Nephron (organoid): ENCODE measurements around the gene MYO7B.
"Not testable (repeated sequence)": the region's sequence is repeated elsewhere in the genome, so short reads cannot be mapped to it uniquely, and the experiment has no call there.

Experiments
- H3K27ac Mint-ChIP-seq, 3 experiments: 2 replicates each; pipeline ENCODE4 v1.8.0; 2020; ENCODE audit warnings: mixed read lengths in 3 of 3, mild to moderate bottlenecking in 2 of 3, moderate library complexity in 1 of 3
- H3K27me3 Mint-ChIP-seq: 2 replicates; pipeline ENCODE4 v1.8.0; 2021; ENCODE audit warnings: low read depth, mild to moderate bottlenecking, moderate library complexity, mixed read lengths
- H3K36me3 Mint-ChIP-seq: 2 replicates; pipeline ENCODE4 v1.8.0; 2020; ENCODE audit warnings: low read depth, mixed read lengths
- H3K4me1 Mint-ChIP-seq: 2 replicates; pipeline ENCODE4 v1.8.0; 2020; ENCODE audit warnings: mixed read lengths
- H3K4me3 Mint-ChIP-seq, 3 experiments: 2 replicates each; pipeline ENCODE4 v1.8.0; 2020; ENCODE audit warnings: mild to moderate bottlenecking in 3 of 3, mixed read lengths in 3 of 3, moderate library complexity in 2 of 3
- H3K9me3 Mint-ChIP-seq: 2 replicates; pipeline ENCODE4 v1.8.0; 2020; ENCODE audit warnings: mixed read lengths
- TF ChIP-seq, protein P1 (sequence below), 3 experiments: fragments of 200-600 bp; sonication (generic); IDR thresholded peaks; one replicate each; pipeline ENCODE4 v1.5.0; 2021; ENCODE audit warnings: antibody characterized with exemption in 3 of 3; ENCODE audit not compliant: unreplicated experiment in 3 of 3

MYO7B gene

GRCh38 chr2:127515383-127515915 is 20.0 kb upstream of the MYO7B start:
- Mint-ChIP-seq H3K4me3 (no peak overlapping the region), H3K27me3 (no peaks in the 10 kb centered on the region), H3K27ac (peak overlapping the region in 2 of 3 experiments; percentile 40 to 80), H3K4me1 (peaks cover 53% of the 10 kb centered on the region), H3K36me3 (peaks cover 56% of the 10 kb centered on the region), H3K9me3 (no peaks in the 10 kb centered on the region)
- TF ChIP-seq, protein P1, sequence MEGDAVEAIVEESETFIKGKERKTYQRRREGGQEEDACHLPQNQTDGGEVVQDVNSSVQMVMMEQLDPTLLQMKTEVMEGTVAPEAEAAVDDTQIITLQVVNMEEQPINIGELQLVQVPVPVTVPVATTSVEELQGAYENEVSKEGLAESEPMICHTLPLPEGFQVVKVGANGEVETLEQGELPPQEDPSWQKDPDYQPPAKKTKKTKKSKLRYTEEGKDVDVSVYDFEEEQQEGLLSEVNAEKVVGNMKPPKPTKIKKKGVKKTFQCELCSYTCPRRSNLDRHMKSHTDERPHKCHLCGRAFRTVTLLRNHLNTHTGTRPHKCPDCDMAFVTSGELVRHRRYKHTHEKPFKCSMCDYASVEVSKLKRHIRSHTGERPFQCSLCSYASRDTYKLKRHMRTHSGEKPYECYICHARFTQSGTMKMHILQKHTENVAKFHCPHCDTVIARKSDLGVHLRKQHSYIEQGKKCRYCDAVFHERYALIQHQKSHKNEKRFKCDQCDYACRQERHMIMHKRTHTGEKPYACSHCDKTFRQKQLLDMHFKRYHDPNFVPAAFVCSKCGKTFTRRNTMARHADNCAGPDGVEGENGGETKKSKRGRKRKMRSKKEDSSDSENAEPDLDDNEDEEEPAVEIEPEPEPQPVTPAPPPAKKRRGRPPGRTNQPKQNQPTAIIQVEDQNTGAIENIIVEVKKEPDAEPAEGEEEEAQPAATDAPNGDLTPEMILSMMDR (IDR thresholded peaks at IDR 0.05; ENCODE audit: unreplicated experiment in 3 of 3) = no peak

DNA sequence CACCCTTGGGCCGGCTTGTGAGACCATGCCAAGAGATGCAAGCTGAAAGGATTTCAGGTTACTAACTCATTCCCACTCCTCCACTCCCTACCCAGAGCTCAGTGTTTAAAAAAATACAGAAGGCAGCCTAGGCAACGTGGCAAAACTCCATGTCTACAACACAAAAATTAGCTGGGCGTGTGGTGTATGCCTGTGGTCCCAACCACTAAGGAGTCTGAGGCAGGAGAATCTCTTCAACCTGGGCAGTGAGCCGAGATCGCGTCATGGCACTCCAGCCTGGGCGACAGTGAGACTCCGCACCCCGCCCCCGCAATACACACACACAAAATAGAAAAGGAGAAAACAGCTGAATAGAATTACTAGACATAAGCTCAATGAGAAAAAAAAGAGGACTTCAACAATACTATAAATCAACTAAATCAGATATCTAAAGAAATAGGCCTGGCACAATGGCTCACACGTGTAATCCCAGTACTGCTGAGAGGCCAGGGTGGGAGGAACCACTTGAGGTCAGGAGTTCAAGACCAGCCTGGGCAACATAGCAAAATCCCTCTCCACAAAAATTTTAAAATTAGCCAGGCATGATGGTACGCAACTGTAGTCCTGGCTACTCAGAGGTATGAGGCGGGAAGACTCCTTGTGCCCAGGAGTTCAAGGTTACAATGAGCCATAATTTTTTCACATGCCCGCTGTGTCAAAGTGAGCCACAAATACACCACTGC is 19.3 kb upstream of the MYO7B start:
- H3K27ac Mint-ChIP-seq = peak overlapping the region in 2 of 3 experiments; percentile 40 to 80
- H3K4me1 Mint-ChIP-seq = peaks cover 48% of the 10 kb centered on the region
- TF ChIP-seq, protein P1 (IDR thresholded peaks at IDR 0.05; ENCODE audit: unreplicated experiment in 3 of 3) = no peak
- no peaks in the 10 kb centered on the region for H3K27me3 Mint-ChIP-seq
- no peaks in the 10 kb centered on the region for H3K9me3 Mint-ChIP-seq
- peaks cover 54% of the 10 kb centered on the region for H3K36me3 Mint-ChIP-seq
- H3K4me3 Mint-ChIP-seq = no peak overlapping the region

GRCh38 chr2:127517465-127517864 is 18.0 kb upstream of the MYO7B start:
- peaks cover 36% of the 10 kb centered on the region for H3K4me1 Mint-ChIP-seq
- TF ChIP-seq, protein P1 (IDR thresholded peaks at IDR 0.05; ENCODE audit: unreplicated experiment in 3 of 3) = no peak
- H3K27ac Mint-ChIP-seq = no peak overlapping the region
- H3K36me3 Mint-ChIP-seq = peaks cover 57% of the 10 kb centered on the region
- H3K4me3 Mint-ChIP-seq = no peak overlapping the region
- H3K9me3 Mint-ChIP-seq = no peaks in the 10 kb centered on the region
- no peaks in the 10 kb centered on the region for H3K27me3 Mint-ChIP-seq

- H3K27ac Mint-ChIP-seq = no peak overlapping the region
- no peak overlapping the region for H3K4me3 Mint-ChIP-seq
- TF ChIP-seq, protein P1 (IDR thresholded peaks at IDR 0.05; ENCODE audit: unreplicated experiment in 3 of 3) = no peak
- H3K27me3 Mint-ChIP-seq = no peaks in the 10 kb centered on the region
- H3K36me3 Mint-ChIP-seq = peaks cover 56% of the 10 kb centered on the region
- H3K4me1 Mint-ChIP-seq = peaks cover 21% of the 10 kb centered on the region
- no peaks in the 10 kb centered on the region for H3K9me3 Mint-ChIP-seq
These were observed 15.1 kb upstream of the MYO7B start for GRCh38 chr2:127520424-127520823.

GRCh38 chr2:127523269-127523939 is 12.1 kb upstream of the MYO7B start:
- Mint-ChIP-seq H3K36me3 (peaks cover 28% of the 10 kb centered on the region), H3K27ac (peak overlapping the region in 2 of 3 experiments; percentile 32 to 54), H3K4me1 (peaks cover 25% of the 10 kb centered on the region), H3K9me3 (no peaks in the 10 kb centered on the region), H3K4me3 (peak overlapping the region; percentile 35 to 73 (median 43)), H3K27me3 (no peaks in the 10 kb centered on the region)
- TF ChIP-seq, protein P1 (IDR thresholded peaks at IDR 0.05; ENCODE audit: unreplicated experiment in 3 of 3) = no peak

DNA sequence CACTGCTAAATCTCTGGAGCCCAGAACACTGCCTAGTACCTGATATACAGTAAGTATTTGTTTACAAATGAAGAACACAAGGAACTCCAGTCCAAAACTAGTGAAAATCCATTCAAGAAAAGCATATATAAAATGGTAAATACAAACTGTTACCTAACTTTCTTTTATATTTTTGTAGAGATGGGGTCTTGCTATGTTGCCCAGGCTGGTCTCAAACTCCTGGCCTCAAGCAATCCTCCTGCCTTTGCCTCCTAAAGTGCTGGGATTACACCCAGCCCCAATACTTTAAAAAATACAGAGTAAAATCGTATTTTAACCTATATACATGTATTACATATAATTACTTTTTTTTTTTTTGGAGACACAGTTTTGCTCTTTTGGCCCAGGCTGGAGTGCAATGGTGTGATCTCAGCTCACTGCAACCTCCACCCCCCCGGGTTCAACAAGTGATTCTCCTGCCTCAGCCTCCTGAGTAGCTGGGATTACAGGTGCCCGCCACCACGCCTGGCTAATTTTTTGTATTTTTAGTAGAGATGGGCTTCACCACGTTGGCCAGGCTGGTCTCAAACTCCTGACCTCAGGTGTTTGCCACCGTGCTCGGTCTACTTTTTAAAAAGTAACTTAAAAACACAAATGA is 11.2 kb upstream of the MYO7B start:
- Mint-ChIP-seq H3K4me3 (peak overlapping the region; percentile 43 to 94 (median 73)), H3K27ac (peak overlapping the region in 1 of 3 experiments; percentile 32), H3K36me3 (peaks cover 28% of the 10 kb centered on the region), H3K4me1 (peaks cover 25% of the 10 kb centered on the region)
- H3K9me3 Mint-ChIP-seq, H3K27me3 Mint-ChIP-seq: not testable (repeated sequence)
